DOHH2 (cell line): Measurements from ENCODE around the gene PROM2.

Source experiments
- H3F3A ChIP-seq: fragments of 200-600 bp; sonication (generic), shearing (Covaris generic); 2 replicates; pipeline ENCODE4 v1.6.0; 2016; ENCODE audit warnings: antibody characterized with exemption, mild to moderate bottlenecking; ENCODE audit not compliant: control insufficient read depth, insufficient read depth
- H3K27ac ChIP-seq: fragments of 200-600 bp; sonication (generic); 2 replicates; pipeline ENCODE4 v1.5.1; 2014; ENCODE audit warnings: low read depth, mild to moderate bottlenecking, low read length, moderate library complexity
- H3K27me3 ChIP-seq: fragments of 200-600 bp; sonication (generic); 2 replicates; pipeline ENCODE4 v1.6.1; 2014; ENCODE audit warnings: mild to moderate bottlenecking, low read length, mixed read lengths; ENCODE audit not compliant: control insufficient read depth
- H3K36me3 ChIP-seq: fragments of 200-600 bp; sonication (generic); 2 replicates; pipeline ENCODE4 v1.6.1; 2014; ENCODE audit warnings: mild to moderate bottlenecking, low read length, moderate library complexity, mixed read lengths; ENCODE audit not compliant: control insufficient read depth
- H3K4me1 ChIP-seq: fragments of 200-600 bp; sonication (generic); 2 replicates; pipeline ENCODE4 v1.6.1; 2014; ENCODE audit warnings: mild to moderate bottlenecking, low read length, mixed read lengths; ENCODE audit not compliant: control insufficient read depth
- H3K4me2 ChIP-seq: fragments of 200-600 bp; sonication (generic); 2 replicates; pipeline ENCODE4 v1.6.0; 2014; ENCODE audit warnings: mild to moderate bottlenecking, low read length, moderate library complexity
- H3K4me3 ChIP-seq: fragments of 200-600 bp; sonication (generic); 2 replicates; pipeline ENCODE4 v1.5.1; 2014; ENCODE audit warnings: mild to moderate bottlenecking, low read length, mixed read lengths
- H3K79me2 ChIP-seq: fragments of 200-600 bp; sonication (generic); 2 replicates; pipeline ENCODE4 v1.6.1; 2014; ENCODE audit warnings: mild to moderate bottlenecking, low read length, mixed read lengths; ENCODE audit not compliant: control insufficient read depth
- H3K9me2 ChIP-seq: fragments of 200-600 bp; sonication (generic); replicated peaks from 2 replicates; pipeline ENCODE4 v1.6.1; 2014; ENCODE audit warnings: mild to moderate bottlenecking, low read length, mixed read lengths; ENCODE audit not compliant: control insufficient read depth
- H3K9me3 ChIP-seq: fragments of 200-600 bp; sonication (generic); 2 replicates; pipeline ENCODE4 v1.6.1; 2014; ENCODE audit warnings: antibody characterized with exemption, low read length, mixed read lengths; ENCODE audit not compliant: control insufficient read depth, insufficient read depth
- H4K20me1 ChIP-seq: fragments of 200-600 bp; sonication (generic); 2 replicates; pipeline ENCODE4 v1.6.0; 2014; ENCODE audit warnings: low read depth, mild to moderate bottlenecking, antibody characterized with exemption, low read length, moderate library complexity; ENCODE audit not compliant: control insufficient read depth, insufficient read depth
- EZH2phosphoT487 ChIP-seq: fragments of 200-600 bp; sonication (generic); IDR thresholded peaks from 2 replicates; pipeline ENCODE4 v1.6.1; 2017; ENCODE audit warnings: borderline replicate concordance, mild to moderate bottlenecking, antibody characterized with exemption, low read length, moderate library complexity, mixed read lengths
- TF ChIP-seq, protein P1 (sequence below): fragments of 200-600 bp; sonication (generic); IDR thresholded peaks from one replicate; pipeline ENCODE4 v1.5.1; 2014; ENCODE audit warnings: antibody characterized with exemption, mild to moderate bottlenecking, low read depth, low read length; ENCODE audit not compliant: poor library complexity, severe bottlenecking

PROM2 gene

DNA sequence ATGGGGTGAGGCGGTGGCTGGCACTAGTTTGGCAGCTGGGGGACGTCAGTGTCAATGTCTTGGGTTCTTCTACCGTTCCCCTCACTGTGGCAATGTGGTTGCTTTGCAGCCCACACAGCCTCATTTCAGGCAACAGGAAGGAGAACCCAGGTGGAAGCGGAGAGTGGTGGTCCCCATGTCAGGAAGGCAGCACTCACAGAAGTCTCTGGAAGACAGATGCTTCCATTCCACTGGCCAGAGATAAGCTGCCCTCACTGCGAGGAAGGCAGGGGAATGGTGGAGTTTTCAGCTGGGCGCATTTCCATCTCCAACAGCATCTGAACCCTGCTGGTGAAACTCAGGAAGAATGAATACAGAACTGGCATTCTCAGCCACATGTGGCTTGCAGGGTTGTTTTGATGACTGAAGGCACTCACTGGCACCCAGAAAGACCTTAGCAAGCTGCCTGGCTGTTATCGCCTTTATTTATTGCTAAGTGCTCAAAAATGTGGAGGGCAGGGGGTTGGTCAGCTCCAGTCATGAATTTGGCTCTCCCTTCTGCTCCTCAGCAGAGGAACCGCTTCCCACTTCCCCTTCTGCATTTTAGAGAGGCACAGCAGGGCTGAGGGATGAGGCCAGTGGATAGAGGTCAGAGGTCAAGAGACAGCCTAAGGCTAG lies 42.3 kb downstream of the PROM2 start:
- Histone ChIP-seq H3K27ac (no peak overlapping the region), H3K27me3 (no peaks in the 10 kb centered on the region), H3K9me2 (no peaks in the 10 kb centered on the region), H3K4me2 (no peak overlapping the region), H3K36me3 (no peaks in the 10 kb centered on the region), H3K79me2 (no peaks in the 10 kb centered on the region), H3K4me1 (no peaks in the 10 kb centered on the region), H3F3A (no peaks in the 10 kb centered on the region), H3K4me3 (no peak overlapping the region), H3K9me3 (no peaks in the 10 kb centered on the region), H4K20me1 (no peaks in the 10 kb centered on the region)
- TF ChIP-seq EZH2phosphoT487 = no peak
- TF ChIP-seq, protein P1, sequence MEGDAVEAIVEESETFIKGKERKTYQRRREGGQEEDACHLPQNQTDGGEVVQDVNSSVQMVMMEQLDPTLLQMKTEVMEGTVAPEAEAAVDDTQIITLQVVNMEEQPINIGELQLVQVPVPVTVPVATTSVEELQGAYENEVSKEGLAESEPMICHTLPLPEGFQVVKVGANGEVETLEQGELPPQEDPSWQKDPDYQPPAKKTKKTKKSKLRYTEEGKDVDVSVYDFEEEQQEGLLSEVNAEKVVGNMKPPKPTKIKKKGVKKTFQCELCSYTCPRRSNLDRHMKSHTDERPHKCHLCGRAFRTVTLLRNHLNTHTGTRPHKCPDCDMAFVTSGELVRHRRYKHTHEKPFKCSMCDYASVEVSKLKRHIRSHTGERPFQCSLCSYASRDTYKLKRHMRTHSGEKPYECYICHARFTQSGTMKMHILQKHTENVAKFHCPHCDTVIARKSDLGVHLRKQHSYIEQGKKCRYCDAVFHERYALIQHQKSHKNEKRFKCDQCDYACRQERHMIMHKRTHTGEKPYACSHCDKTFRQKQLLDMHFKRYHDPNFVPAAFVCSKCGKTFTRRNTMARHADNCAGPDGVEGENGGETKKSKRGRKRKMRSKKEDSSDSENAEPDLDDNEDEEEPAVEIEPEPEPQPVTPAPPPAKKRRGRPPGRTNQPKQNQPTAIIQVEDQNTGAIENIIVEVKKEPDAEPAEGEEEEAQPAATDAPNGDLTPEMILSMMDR = no peak

DNA sequence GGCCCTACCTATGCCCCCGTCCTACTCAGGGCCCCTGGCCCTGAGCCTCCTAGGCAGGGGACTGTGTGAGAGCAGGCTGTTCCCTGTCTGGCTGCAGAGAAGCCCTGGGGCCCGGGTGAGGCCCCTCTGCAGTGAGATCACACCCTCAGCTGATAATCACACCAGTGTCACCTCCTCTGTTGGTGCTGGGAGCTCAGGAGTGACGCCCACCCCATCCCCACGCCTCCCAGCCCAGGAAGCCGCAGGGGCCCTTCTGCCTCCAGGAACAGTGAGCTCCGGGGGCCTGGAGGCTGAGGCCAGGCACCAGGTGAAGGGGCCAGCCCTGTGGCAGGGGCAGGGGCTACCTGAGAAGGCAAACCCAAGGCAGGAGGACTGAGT lies 42.9 kb downstream of the PROM2 start:
- Histone ChIP-seq H3K4me2 (no peak overlapping the region), H3F3A (no peaks in the 10 kb centered on the region), H3K4me3 (no peak overlapping the region), H3K9me2 (no peaks in the 10 kb centered on the region), H3K27ac (no peak overlapping the region), H3K27me3 (no peaks in the 10 kb centered on the region), H4K20me1 (no peaks in the 10 kb centered on the region), H3K9me3 (no peaks in the 10 kb centered on the region), H3K36me3 (no peaks in the 10 kb centered on the region), H3K79me2 (no peaks in the 10 kb centered on the region), H3K4me1 (no peaks in the 10 kb centered on the region)
- TF ChIP-seq, protein P1 = no peak
- no peak for TF ChIP-seq EZH2phosphoT487

DNA sequence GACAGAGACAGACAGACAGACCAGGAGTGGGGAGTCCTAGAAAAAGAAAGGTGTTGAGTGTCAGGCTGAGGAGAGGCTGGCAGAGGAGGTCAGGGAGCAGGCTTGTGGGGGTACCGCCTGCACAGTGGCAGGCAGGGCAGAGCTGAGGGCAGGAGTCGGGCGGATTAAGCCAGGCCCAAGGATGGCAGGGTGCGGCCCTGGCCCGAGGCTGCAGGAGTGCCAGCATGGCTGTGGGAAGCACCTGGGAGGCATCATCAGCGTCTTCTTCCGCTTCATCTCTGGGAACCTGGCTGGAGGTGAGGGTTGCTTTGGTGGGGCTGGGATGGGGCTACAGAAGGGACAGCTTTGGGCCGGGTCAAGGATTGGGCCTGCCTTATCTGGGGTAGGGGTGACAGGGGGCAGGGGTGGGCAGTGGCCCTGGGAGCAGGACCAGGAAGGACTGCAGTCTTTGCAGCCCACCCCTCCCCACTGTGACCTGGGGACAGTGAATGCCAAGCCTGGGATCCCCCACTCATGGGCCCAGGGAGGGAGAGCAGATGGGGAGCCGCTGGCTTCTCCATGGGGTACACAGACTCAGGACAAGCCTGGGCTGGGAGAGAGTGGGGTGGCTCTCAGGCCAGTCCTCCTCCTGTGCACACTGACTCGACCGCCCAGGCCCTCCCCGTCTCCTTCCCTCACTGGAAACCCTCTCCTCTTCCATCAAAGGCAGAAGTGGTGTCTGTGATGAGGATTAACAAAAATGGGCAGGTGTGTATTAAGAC lies 43.6 kb downstream of the PROM2 start:
- no peaks in the 10 kb centered on the region for H3K27me3 ChIP-seq
- H3F3A ChIP-seq = no peaks in the 10 kb centered on the region
- H4K20me1 ChIP-seq = no peaks in the 10 kb centered on the region
- H3K79me2 ChIP-seq = no peaks in the 10 kb centered on the region
- no peaks in the 10 kb centered on the region for H3K36me3 ChIP-seq
- no peak overlapping the region for H3K27ac ChIP-seq
- no peak for TF ChIP-seq EZH2phosphoT487
- TF ChIP-seq, protein P1 = no peak
- H3K9me3 ChIP-seq = no peaks in the 10 kb centered on the region
- H3K9me2 ChIP-seq = no peaks in the 10 kb centered on the region
- no peak overlapping the region for H3K4me3 ChIP-seq
- no peak overlapping the region for H3K4me2 ChIP-seq
- H3K4me1 ChIP-seq = no peaks in the 10 kb centered on the region
